Astrocyte (in vitro differentiated cells and primary cell): ENCODE measurements around the gene P4HB. TPM values are rescaled to one million over a fixed set of nuclear protein-coding genes. Genes with fewer than 3 reads are reported as not detected.

Experiments used
- DNase-seq: peaks from one replicate; pipeline ENCODE4 v3.0.0-alpha.2; 2010; ENCODE audit warnings: low read depth
- FAIRE-seq: peaks from 2 replicates; lab custom pipeline; 2011; peaks lifted over from hg19 to GRCh38; lab: Jason Lieb, UNC
- H2AFZ ChIP-seq: 2 replicates; pipeline ENCODE4 v1.6.0; 2012; ENCODE audit warnings: low read depth, low read length, inconsistent platforms
- H3K27ac ChIP-seq: 2 replicates; pipeline ENCODE4 v1.5.1; 2011; ENCODE audit warnings: low read depth, low read length, inconsistent platforms
- H3K27me3 ChIP-seq: 2 replicates; pipeline ENCODE4 v1.6.0; 2011; ENCODE audit warnings: low read length, inconsistent platforms; ENCODE audit not compliant: insufficient read depth
- H3K36me3 ChIP-seq: 2 replicates; pipeline ENCODE4 v1.5.1; 2011; ENCODE audit warnings: low read length, inconsistent platforms; ENCODE audit not compliant: insufficient read depth
- H3K4me1 ChIP-seq: 2 replicates; pipeline ENCODE4 v1.5.1; 2011; ENCODE audit warnings: low read length, inconsistent platforms; ENCODE audit not compliant: insufficient read depth
- H3K4me2 ChIP-seq: 2 replicates; pipeline ENCODE4 v1.6.0; 2012; ENCODE audit warnings: low read length, inconsistent platforms
- H3K4me3 ChIP-seq: 2 replicates; pipeline ENCODE4 v1.5.1; 2011; ENCODE audit warnings: low read depth, mild to moderate bottlenecking, low read length, inconsistent platforms; ENCODE audit not compliant: insufficient read depth
- H3K79me2 ChIP-seq: 2 replicates; pipeline ENCODE4 v1.6.0; 2012; ENCODE audit warnings: mild to moderate bottlenecking, low read length, inconsistent platforms; ENCODE audit not compliant: insufficient read depth
- H3K9ac ChIP-seq: 2 replicates; pipeline ENCODE4 v1.6.0; 2012; ENCODE audit warnings: mild to moderate bottlenecking, low read length, inconsistent platforms
- H3K9me3 ChIP-seq: 2 replicates; pipeline ENCODE4 v1.5.1; 2012; ENCODE audit warnings: low read depth, mild to moderate bottlenecking, low read length, inconsistent platforms; ENCODE audit not compliant: insufficient read depth
- H4K20me1 ChIP-seq: 2 replicates; pipeline ENCODE4 v1.6.0; 2012; ENCODE audit warnings: low read length, inconsistent platforms; ENCODE audit not compliant: insufficient read depth
- H3K27ac Mint-ChIP-seq: one replicate; pipeline ENCODE4 v1.8.0; 2021; ENCODE audit warnings: mild to moderate bottlenecking, mixed read lengths; ENCODE audit not compliant: unreplicated experiment
- H3K27me3 Mint-ChIP-seq: one replicate; pipeline ENCODE4 v1.8.0; 2021; ENCODE audit warnings: low read depth, mixed read lengths; ENCODE audit not compliant: unreplicated experiment
- H3K36me3 Mint-ChIP-seq: one replicate; pipeline ENCODE4 v1.8.0; 2021; ENCODE audit warnings: low read depth, mixed read lengths; ENCODE audit not compliant: unreplicated experiment
- H3K4me1 Mint-ChIP-seq: one replicate; pipeline ENCODE4 v1.8.0; 2021; ENCODE audit warnings: low read depth, mixed read lengths; ENCODE audit not compliant: unreplicated experiment
- H3K4me3 Mint-ChIP-seq: one replicate; pipeline ENCODE4 v1.8.0; 2021; ENCODE audit warnings: mild to moderate bottlenecking, moderate library complexity, mixed read lengths; ENCODE audit not compliant: unreplicated experiment
- H3K9me3 Mint-ChIP-seq: one replicate; pipeline ENCODE4 v1.8.0; 2021; ENCODE audit warnings: mild to moderate bottlenecking, mixed read lengths; ENCODE audit not compliant: unreplicated experiment
- CTCF ChIP-seq: IDR thresholded peaks from 2 replicates; pipeline ENCODE4 v1.5.1; 2011; ENCODE audit warnings: low read depth, mild to moderate bottlenecking, inconsistent platforms, low read length, moderate library complexity; ENCODE audit not compliant: insufficient read depth
- EZH2 ChIP-seq: IDR thresholded peaks from 2 replicates; pipeline ENCODE4 v1.6.1; 2012; ENCODE audit warnings: mild to moderate bottlenecking, low read length, inconsistent platforms; ENCODE audit not compliant: insufficient read depth
- total RNA-seq: library from RNA; stranded (reverse); gene quantifications from 2 replicates; pipeline ENCODE4 v1.2.1, GENCODE V29; 2021

The P4HB gene
- total RNA-seq, 1 donor from 2014 or later = 1,268 TPM

- peak within 1 kb of the TSS; percentile 75 for H2AFZ ChIP-seq
- H3K79me2 ChIP-seq = peaks cover 42% of the 10 kb centered on the region
- TF ChIP-seq CTCF (no peak), EZH2 (no peak)
These were observed 27.0 kb downstream of the P4HB start, which contains the start of gene MCRIP1 for GRCh38 chr17:81833160-81833920. Gene MCRIP1, minus strand, starts transcription at chr17:81833291. Its CDS starts 8,785 bp downstream, at chr17:81824506.

GRCh38 chr17:81832608-81833159 lies 27.7 kb downstream of the P4HB start:
- H3K79me2 ChIP-seq = peaks cover 48% of the 10 kb centered on the region
- no peak for FAIRE-seq
- H3K36me3 Mint-ChIP-seq = peaks cover 2% of the 10 kb centered on the region
- no peaks in the 10 kb centered on the region for H3K36me3 ChIP-seq
- H3K9me3 Mint-ChIP-seq = peaks cover 1% of the 10 kb centered on the region
- H4K20me1 ChIP-seq = peaks cover 37% of the 10 kb centered on the region
- peak overlapping the region; percentile 94 for H3K27ac Mint-ChIP-seq
- no peaks in the 10 kb centered on the region for H3K27me3 Mint-ChIP-seq
- H3K4me2 ChIP-seq = peak overlapping the region; percentile 91
- peak overlapping the region; percentile 75 for H2AFZ ChIP-seq
- H3K9me3 ChIP-seq = no peaks in the 10 kb centered on the region
- peak overlapping the region; percentile 87 for H3K9ac ChIP-seq
- DNase-seq = peak; percentile 9
- H3K4me1 ChIP-seq = peaks cover 17% of the 10 kb centered on the region
- TF ChIP-seq EZH2 (no peak), CTCF (no peak)
- H3K4me3 ChIP-seq = peak overlapping the region; percentile 73
- no peaks in the 10 kb centered on the region for H3K27me3 ChIP-seq
- H3K4me1 Mint-ChIP-seq = peaks cover 9% of the 10 kb centered on the region
- H3K27ac ChIP-seq = peak overlapping the region; percentile 52
- H3K4me3 Mint-ChIP-seq = peak overlapping the region; percentile 92

More at GRCh38 chr17:81833160-81833920, 27.0 kb downstream of the P4HB start, which contains the start of gene MCRIP1:
- Histone ChIP-seq H3K27me3 (no peaks in the 10 kb centered on the region), H3K9me3 (no peaks in the 10 kb centered on the region), H4K20me1 (peaks cover 32% of the 10 kb centered on the region), H3K4me2 (peak within 1 kb of the TSS; percentile 96), H3K4me3 (peak within 1 kb of the TSS; percentile 73), H3K9ac (peak within 1 kb of the TSS; percentile 95), H3K4me1 (peaks cover 17% of the 10 kb centered on the region), H3K36me3 (no peaks in the 10 kb centered on the region), H3K27ac (peak within 1 kb of the TSS; percentile 93)
- H3K9me3 Mint-ChIP-seq = peaks cover 1% of the 10 kb centered on the region
- no peaks in the 10 kb centered on the region for H3K27me3 Mint-ChIP-seq
- FAIRE-seq = no peak
- peak; percentile 79 for DNase-seq
- H3K4me3 Mint-ChIP-seq = peak within 1 kb of the TSS; percentile 92
- H3K27ac Mint-ChIP-seq = peak within 1 kb of the TSS; percentile 95
- H3K36me3 Mint-ChIP-seq = peaks cover 2% of the 10 kb centered on the region
- H3K4me1 Mint-ChIP-seq = peaks cover 7% of the 10 kb centered on the region
